ENCODE data around the gene PTGFRN.

The PTGFRN gene

GRCh38 chr1:116913941-116914340 is 4.2 kb downstream of the PTGFRN start:
- no peak overlapping the region for H3K4me3 ChIP-seq (ENCODE audit: low read depth, low read length)
- DNase-seq (ENCODE audit: low read depth) = no peak

- no peak overlapping the region for H3K4me3 ChIP-seq (ENCODE audit: low read depth, low read length)
- DNase-seq (ENCODE audit: low read depth) = no peak
Observed at GRCh38 chr1:116914667-116915066, 5.0 kb downstream of the PTGFRN start.

- DNase-seq (ENCODE audit: low read depth) = no peak
- H3K4me3 ChIP-seq (ENCODE audit: low read depth, low read length) = no peak overlapping the region
Observed at GRCh38 chr1:116915086-116915661, 5.5 kb downstream of the PTGFRN start.

GRCh38 chr1:116916002-116916401 is 6.3 kb downstream of the PTGFRN start:
- no peak overlapping the region for H3K4me3 ChIP-seq (ENCODE audit: low read depth, low read length)
- no peak for DNase-seq (ENCODE audit: low read depth)

- no peak for DNase-seq (ENCODE audit: low read depth)
- no peak overlapping the region for H3K4me3 ChIP-seq (ENCODE audit: low read depth, low read length)
Observed at GRCh38 chr1:116916533-116917445, 7.1 kb downstream of the PTGFRN start.

- no peak for DNase-seq (ENCODE audit: low read depth)
- H3K4me3 ChIP-seq (ENCODE audit: low read depth, low read length) = no peak overlapping the region
Observed at GRCh38 chr1:116918714-116919357, 9.1 kb downstream of the PTGFRN start.

- DNase-seq (ENCODE audit: low read depth) = no peak
- no peak overlapping the region for H3K4me3 ChIP-seq (ENCODE audit: low read depth, low read length)
Observed at GRCh38 chr1:116919802-116920201, 10.1 kb downstream of the PTGFRN start.

- DNase-seq (ENCODE audit: low read depth) = no peak
- H3K4me3 ChIP-seq (ENCODE audit: low read depth, low read length) = no peak overlapping the region
Observed at GRCh38 chr1:116920211-116920610, 10.5 kb downstream of the PTGFRN start.

GRCh38 chr1:116921301-116921885 is 11.7 kb downstream of the PTGFRN start:
- H3K4me3 ChIP-seq (ENCODE audit: low read depth, low read length) = no peak overlapping the region

GRCh38 chr1:116921937-116922336 is 12.2 kb downstream of the PTGFRN start:
- DNase-seq (ENCODE audit: low read depth) = no peak
- no peak overlapping the region for H3K4me3 ChIP-seq (ENCODE audit: low read depth, low read length)

More at GRCh38 chr1:116921301-116921885, 11.7 kb downstream of the PTGFRN start:
- no peak for DNase-seq (ENCODE audit: low read depth)

GRCh38 chr1:116923421-116923820 is 13.7 kb downstream of the PTGFRN start:
- H3K4me3 ChIP-seq (ENCODE audit: low read depth, low read length) = no peak overlapping the region
- DNase-seq (ENCODE audit: low read depth) = no peak

GRCh38 chr1:116927049-116927798 is 17.5 kb downstream of the PTGFRN start:
- no peak overlapping the region for H3K4me3 ChIP-seq (ENCODE audit: low read depth, low read length)
- no peak for DNase-seq (ENCODE audit: low read depth)

- no peak overlapping the region for H3K4me3 ChIP-seq (ENCODE audit: low read depth, low read length)
- no peak for DNase-seq (ENCODE audit: low read depth)
Observed at GRCh38 chr1:116929961-116930592, 20.4 kb downstream of the PTGFRN start.

- DNase-seq (ENCODE audit: low read depth) = no peak
- no peak overlapping the region for H3K4me3 ChIP-seq (ENCODE audit: low read depth, low read length)
Observed at GRCh38 chr1:116931016-116931918, 21.6 kb downstream of the PTGFRN start.

GRCh38 chr1:116933606-116934515 is 24.1 kb downstream of the PTGFRN start:
- no peak for DNase-seq (ENCODE audit: low read depth)
- H3K4me3 ChIP-seq (ENCODE audit: low read depth, low read length) = no peak overlapping the region

- no peak overlapping the region for H3K4me3 ChIP-seq (ENCODE audit: low read depth, low read length)
- no peak for DNase-seq (ENCODE audit: low read depth)
Observed at GRCh38 chr1:116934586-116935207, 25.0 kb downstream of the PTGFRN start.

- no peak for DNase-seq (ENCODE audit: low read depth)
- H3K4me3 ChIP-seq (ENCODE audit: low read depth, low read length) = no peak overlapping the region
Observed at GRCh38 chr1:116938216-116938615, 28.5 kb downstream of the PTGFRN start.

All from skeletal muscle cell (primary cell).